C1 segment of cervical spinal cord (tissue), 14 donors: ENCODE measurements around the gene KLF16.

Source experiments
- DNase-seq, 14 donors: peaks; one replicate each; lab custom pipeline; 2025; lab: John Stamatoyannopoulos, UW

The KLF16 gene

DNA sequence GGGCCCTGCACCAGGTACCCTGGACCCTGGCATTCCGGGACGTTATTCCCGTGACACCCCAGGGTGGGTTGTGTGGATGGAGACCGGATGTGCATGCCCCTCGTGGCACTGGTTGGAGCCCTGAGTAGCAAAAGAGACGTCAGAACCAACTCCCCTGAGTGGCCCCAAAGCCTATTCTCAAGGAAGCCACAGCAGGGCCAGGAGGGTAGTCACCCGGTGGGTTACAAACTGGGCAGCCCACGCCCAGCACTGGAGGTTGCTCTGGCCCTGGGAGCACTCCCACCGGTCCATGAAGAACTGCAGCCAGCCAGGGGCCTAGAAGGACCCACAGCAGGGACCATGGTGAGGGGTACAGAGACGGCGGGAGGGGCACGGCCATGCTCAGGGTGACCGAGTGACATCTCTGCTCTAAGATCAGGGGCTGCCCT is 7.5 kb downstream of the KLF16 start:
- DNase-seq: peak in 1 of 14 donors; percentile 34

DNA sequence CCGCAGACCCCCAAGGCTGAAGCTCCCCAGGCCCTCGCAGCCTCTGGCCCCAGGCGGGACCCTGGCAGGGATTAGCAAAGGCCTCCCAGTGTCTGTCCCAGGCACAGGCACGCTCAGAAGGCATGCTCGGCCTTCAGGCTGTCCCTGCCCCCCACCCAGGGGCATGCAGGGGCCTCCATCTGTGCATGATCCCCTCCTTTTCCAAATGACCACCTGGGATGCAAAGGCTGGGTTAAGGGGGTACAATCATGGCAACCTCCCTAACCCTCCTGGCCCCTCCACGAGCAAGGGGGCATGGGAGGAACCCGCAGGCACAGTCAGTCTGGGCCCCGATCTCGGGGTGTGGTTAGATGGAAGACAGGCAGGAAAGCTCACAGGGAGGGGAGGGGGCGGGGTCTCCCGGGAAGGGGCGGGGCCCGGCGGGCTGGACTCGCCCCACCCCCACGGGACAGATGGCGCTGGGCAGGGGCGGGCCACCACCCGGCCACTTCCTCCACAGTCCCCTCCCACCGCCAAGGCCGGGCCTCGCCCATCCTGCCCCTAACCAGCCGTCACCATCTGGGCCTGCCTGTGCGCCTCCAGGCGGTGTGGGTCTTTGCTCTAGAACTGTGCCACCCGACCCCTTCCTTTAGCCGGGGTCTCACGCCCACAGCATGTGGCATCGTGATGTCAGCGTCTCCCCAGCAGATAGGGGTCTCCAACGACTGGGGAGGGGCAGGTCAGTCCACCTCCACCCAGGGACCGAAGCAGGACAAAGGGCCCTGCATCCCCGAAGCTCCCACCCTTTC is 8.1 kb downstream of the KLF16 start:
- peak in 12 of 14 donors; percentile 30 to 81 (median 58) for DNase-seq

DNA sequence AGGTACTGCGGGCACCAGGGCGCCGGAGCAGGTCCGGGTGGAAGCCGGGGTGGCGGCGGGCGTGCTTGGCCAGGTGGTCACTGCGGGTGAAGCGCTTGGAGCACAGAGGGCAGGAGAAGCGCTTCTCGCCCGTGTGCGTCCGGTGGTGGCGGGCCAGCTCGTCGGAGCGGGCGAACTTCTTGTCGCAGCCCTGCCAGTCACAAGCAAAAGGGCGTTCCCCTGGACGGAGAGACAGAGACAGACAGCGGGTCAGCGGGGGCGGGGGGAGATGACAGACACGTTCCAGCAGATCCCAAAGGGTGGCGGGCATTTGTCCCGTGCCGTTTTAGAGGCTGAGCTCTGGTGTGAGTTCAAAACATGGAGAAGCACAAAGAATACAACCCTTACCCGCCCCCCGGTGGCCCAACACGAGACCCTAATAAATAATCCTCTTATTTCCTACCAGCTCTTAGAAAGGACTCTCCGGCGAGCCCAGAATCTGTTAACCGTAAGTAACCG is 8.8 kb downstream of the KLF16 start:
- peak in 1 of 14 donors; percentile 19 for DNase-seq

DNA sequence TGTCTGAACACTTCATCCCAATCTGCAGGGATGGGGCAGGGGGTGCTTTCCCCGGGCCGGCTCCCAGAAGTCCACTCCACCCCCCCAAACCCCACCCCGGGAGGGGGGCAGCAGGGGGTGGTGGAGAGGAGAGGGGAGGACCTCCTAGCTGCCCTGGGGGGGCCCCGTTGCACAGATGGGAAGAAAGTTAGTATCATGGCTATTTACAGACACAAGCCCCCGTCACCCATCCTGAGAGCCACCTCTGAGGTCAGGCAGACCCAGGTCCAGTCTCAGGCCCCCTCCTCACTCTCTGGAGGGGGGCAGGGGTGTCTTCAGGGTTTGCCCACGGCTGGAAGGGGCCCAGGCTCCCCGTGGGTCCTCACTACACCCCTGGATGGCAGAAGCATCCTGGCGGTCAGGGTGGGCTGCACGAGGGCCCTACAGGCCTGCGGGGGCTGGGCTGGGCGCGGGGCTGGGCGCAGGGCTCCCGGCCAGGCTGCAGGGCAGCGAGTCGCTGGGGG is 9.3 kb downstream of the KLF16 start:
- DNase-seq: no peak

DNA sequence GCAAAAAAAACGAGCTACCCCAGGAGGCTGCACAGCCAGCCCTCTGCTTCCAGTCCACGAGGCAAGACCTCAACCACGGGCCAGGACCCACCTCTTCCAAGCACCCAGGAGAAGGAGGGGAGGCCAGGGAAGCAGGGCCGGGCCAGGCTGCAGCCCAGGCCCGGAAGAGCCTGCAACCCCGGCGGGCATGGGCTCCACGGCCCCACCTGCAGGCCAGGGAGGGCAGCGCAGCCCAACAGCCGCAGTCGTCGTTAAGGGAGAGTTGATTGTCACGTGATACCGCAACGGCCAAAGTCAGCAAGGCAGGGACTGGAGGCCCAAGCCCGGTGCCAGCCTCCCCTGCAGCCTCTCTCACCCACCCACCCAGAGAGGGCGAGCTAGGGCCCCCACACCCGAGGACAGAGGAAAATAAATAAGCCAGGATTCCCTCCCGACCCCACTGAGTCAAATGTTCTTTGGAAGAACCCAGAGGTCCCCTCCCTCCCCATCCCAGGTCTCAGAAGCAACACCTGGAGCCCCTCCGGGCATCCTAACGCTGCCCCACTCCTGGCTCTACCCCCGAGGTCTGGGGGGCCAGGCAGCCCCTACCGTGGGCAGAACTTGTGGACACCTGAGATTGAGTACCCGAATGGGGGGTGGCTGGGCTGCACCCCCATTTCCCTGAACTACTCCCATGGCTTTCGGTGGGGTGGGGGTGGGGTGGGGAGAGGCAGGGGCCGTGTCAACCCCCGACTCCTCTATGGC is 9.9 kb downstream of the KLF16 start:
- DNase-seq: peak in 8 of 14 donors; percentile 14 to 64 (median 26)

DNA sequence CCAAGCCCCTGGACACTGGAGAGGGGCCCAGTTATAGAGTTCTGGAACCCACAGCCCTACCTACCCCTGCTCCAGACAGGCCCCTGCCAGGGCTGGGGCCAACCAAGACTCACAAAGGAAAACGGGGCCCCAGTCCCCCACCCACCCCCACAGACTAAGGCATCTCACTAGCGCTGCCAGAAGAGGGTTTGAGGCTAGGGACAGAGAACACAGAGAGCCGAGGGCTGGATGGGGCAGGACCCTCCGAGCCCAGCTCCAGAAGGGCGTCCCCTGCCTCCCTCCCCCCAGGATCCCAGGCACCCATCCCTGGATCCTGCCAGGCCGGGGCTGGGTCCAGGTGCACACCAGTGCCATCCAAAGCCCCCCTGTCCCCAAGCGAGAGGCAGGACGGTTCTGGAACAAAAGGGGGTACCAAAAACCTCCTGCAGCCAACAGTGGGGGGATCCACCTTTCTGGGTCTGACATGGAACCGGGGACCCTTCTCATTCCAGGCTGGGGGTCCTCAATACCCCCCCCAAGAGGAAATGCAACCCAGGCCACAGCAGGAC is 10.7 kb downstream of the KLF16 start:
- DNase-seq: no peak

DNA sequence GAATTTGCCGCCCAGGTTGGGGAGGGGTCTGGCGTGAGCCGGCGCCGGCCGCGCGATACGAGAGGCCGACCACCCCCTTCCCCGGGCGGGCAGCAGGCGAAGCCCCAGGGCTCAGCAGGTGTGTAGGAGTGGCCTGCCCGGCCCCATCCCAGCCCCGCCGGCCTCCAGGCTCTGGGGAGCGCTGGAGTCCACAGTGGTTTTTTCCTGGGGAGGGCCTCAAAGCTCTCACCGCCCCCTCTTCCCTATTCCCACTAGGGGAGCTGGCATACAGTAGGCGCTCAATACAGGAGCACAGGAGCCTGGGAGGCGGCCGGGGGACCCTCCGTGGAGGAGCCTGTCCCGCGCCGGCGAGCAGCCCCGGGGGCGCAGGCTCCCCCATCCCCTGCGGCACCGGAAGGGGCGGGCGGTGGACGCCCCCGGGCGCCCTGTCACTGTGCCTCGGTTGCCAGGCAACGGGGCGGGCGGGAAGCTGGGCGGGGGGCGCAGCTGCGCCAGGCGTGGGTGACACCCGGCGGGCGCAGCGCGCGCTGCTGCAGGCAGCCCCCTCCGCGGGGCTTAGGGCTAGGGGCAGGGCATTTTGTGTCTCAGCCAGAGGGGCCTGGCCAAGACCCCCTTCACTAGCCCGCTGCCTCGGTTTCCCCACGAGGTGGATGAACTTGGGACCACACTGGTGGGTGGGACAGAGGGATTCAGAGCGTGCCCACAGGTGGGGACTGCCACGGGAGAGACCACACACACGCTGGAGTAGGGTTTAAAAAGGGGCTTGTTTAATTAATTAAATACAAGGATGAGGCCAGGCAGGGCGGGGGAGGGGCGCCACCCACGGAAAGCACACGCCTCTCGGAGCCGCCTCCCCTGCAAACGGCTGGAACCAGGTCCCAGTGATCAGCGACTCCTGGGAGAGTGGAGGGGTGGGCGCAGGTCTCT is 11.5 kb downstream of the KLF16 start:
- DNase-seq: no peak

DNA sequence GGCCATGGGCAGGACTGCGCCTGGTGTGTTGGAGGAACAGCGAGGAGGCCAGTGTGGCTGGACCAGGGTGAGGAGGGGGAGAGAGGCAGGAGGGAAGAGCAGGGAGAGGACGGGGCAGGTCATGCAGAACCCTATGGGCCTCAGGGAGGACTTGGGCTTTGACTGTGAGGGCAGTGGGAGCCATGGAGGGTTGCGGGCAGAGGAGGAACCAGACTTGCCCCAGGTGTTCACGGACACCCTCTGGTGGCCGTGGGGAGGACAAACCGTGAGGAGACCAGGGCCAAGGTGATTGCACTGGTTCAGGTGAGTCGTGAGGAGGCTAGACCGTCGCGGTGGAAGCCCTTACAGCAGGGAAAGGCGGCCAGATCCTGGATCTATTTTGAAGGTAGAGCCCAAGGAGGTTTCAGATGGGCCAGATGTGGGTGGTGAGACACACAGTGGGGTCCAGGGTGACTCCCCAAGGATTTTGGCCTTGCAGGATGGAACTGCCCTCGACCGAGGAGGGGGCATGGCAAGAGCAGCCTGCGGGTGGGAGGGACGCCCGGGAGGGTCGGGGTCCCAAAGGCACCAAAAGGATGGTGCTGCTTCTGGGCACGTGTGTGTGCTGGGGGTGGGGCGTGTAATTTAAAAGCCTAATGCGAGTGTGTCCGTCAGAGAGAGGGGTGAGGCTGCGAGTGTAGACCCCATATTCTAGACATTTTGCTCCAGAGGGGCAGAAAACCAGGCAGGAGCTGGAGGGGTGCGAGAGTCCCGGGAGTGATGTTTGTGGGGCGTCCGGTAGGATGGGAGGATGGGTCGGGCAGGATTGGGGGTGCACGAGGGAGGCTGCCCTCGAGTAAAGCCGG is 12.3 kb downstream of the KLF16 start:
- DNase-seq: no peak

DNA sequence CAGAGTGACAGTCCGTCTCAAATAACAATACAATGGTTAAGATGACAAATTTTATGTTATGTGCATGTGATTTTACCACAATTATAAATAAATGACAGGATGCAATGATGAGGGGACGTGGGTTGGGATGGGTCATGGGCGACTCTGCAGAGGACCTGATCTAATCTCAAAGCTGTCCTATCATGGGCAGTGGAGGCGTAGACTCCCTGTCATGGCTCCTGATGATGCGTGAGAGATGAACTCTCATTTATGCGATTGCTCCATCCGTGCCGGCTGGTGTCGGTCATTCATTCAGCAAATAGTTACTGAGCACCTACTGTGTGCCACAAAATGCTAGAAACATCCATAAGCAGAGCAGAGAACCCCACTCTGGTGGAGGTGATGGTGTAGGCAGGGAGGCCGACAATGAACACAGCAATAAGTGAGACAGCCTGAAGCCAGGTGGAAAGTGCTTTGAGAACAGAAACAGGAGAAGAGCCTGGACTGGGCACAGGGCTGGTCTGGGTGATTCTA is 13.4 kb downstream of the KLF16 start:
- DNase-seq: no peak

DNA sequence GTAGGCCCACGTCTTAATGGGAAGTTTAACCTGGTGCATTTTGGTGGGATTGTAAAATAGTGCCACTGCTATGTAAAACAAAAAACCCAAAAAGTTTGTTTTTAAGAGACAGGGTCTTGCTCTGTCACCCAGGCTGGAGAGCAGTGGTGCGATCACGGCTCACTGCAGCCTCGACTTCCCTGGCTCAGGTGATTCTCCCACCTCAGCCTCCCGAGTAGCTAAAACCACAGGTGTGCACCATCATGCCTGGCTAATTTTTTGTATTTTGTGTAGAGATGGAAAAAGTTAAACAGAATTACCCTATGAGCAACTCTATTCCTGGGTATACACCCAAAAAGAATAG is 14.3 kb downstream of the KLF16 start:
- no peak for DNase-seq

DNA sequence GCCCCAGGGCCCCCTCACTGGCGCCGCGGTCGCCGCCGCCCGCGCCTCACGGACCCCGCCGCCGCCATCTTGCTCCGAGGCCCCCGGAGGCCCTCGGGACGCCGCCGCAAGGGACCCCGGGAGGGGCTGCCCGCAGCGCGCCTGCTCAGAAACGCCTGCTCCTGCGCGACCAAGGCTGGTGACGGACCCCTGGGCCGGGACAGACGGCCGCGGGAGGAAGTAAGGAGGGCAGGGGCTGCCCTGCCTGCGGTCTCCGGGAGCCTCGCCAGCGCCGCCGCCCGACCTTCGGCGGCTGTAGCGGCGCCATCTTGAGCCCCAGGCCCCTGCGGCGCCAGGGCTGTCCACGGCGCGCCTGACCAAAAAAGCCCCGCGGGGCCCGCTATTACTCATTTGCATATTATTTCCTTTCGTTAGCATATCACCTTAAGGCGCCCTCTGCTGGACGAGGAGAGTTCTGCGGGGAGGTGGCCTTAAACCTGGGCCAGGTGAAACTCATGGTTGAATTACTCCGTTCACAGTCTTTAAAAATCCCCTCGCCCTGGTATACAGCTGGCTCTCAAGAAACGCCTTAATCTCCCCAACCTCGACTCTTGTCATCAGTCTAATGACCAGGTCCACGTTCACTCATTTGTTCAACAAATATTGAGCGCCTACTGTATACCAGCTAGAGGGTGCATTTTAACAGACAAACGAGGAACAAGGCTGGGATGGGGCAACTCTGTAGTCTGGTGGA is 14.8 kb downstream of the KLF16 start, which contains the start of gene REXO1:
REXO1 (minus strand) TSS at position 85 of the 733 bp plus-strand sequence. CDS start 125 bp downstream, outside the sequence.
- DNase-seq: peak; percentile 22 to 96 (median 88)

DNA sequence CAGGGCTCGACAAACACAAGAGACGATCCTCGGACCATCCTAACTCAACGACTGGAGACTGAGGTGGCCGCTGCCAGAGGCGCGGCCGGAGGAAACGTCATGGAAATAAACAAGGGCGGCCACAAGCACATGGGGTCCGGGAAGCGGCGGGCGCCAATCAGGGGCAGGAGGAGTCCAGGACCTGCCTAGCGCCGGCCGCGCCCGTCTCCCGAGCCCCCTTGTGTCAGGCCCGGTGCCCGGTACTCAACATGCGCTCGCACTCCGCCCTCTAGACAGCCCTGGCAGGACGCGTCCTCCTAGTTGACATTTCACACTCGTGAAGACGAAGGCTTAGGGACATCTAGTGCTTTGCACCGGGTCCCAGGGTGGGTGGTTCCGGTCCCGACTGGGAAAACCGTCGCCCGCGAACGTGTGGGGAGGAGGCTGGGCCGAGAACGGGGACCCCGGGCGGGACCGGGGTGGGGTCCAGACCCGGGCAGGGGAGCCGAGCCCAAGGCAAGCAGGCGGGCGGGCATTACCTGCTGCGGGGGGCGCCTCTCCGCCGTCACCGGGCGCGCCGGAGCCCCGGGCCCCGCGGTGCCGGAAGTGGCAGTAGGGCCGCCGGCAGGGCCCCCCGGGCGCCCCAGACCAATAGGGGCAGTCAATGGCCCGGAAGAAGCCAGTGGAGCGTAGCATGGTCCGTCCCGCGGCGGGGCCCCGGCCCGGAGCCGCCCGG is 15.5 kb downstream of the KLF16 start:
- peak in 1 of 14 donors; percentile 34 for DNase-seq

DNA sequence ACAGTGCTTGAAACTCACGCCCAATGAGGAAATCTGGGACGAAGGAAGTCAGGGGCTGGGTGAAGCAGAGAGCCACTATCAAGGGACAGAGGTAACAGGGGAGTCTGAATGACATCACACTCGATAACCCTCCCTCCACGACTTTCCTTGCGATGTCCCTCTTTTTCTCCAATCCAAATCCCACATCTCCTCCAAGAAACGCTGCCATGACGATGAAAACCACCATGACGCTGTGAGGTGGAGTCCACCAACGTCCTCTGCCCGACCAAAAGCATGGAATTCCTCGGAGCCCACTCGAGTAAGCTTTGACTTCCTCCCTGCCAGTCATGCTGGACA is 16.1 kb downstream of the KLF16 start:
- DNase-seq: no peak

DNA sequence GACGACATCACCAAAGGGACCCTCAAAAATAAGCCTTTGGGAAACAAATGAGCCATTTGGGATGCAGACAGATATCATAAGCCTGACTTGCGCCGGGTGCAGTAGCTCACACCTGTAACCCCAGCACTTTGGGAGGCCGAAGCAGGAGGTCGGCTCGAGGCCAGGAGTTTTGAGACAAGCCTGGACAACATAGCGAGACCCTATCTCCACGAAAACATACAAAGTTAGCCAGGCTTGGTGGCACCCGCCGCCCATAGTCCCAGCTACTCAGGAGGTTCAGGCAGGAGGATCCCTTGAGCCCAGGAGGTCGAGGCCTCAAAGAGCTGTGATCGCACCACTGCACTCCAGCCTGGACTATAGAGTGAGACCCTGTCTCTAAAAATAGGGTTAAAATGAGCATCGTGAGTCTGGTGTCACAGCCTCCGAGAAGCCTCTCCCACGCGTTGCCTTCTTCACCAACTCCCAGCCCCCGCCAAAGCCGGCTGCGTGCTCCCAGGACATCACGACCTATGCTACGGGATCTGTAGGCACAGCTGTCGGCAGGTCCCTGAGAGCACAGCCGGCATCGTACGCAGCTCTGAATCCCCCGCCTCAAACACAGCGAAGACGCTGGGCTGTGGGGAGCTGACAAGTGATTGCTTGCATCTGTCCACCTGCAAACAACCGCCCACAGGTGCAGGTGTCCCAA is 16.7 kb downstream of the KLF16 start:
- DNase-seq: no peak

DNA sequence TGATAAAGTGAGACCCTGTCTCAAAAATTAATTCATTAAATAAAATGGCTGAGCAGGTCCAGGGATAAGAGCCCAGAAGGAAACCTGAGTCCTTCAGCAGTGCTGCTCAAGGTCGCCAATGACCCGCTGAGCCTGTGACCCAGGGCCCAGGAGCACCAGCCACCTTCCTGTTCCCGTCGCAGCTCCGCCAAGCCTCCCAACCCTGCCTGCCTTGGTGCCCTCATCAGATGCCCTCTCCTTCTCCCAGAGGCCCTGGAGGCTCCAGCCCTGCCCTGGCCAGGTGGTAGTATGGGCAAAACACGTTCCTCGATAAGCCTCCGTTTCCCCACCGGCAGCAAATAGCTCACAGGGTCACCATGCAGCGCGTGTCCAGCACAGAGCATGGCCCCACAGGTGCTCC is 17.7 kb downstream of the KLF16 start:
- no peak for DNase-seq

DNA sequence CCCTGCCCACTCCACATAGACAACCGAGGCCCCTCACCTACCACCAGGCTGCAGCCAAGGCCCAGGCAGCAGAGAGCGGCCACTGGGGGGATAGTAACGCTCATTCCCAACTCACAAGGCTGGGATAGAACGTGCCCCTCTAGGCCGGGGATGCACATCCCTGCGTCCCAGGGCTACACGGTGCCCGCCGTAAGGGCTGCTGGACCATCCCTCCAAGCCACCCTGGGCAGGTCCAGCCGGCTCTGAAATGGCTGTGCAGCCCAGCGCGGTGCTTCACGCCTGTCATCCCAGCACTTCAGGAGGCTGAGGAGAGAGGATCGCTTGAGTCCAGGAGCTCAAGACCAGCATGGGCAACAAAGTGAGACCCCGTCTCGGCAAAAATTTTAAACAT is 18.3 kb downstream of the KLF16 start:
- DNase-seq: no peak

DNA sequence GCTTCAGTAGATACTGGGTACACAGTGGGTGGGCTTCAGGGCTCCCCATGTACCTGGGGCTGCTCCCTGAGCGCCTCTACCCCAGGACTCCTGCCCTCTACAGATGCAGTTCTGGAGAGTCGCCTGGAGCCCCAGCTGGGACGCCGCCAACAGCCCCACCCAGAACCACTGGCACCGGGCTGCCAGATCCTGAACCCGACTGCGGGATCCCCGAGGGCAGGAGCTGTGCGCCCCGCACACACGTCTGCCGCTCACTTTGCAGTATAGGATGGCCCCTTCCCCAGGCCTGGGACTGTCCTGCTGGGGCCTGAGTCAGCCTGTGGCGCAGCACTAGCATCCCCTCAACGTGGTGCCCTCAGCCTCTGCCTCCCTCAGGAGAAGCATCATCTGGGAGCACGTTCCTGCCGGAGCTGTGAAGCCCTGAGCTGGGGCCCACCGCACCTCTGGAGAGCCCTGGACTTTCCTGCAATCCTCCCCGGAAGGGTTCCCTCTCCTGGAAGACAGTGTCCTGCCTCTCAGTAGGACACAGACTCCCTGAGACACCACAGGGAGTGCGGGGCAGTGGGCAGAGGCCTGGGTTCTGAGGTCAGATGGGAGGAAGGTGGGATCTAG is 18.8 kb downstream of the KLF16 start:
- no peak for DNase-seq
